HCT116 (cell line): ENCODE results near the gene CLIC4. TPM values are rescaled to one million over a fixed set of nuclear protein-coding genes. Genes with fewer than 3 reads are reported as not detected.

Experiments
- ATAC-seq: fragments of 200-7000 bp; cut with Tn5 transposase; 2 replicates; pipeline ENCODE4 v1.9.1; 2020; ENCODE audit warnings: mild to moderate bottlenecking, moderate library complexity
- BruUV-seq: library from RNA; stranded (reverse); fragments of 400-500 nt; replicated peaks from 2 replicates; lab custom pipeline; 2021; lab: Mats Ljungman, UMichigan
- CTCF ChIA-PET: fragments of 300-600 bp; sonication (Branson Sonifier 250); formaldehyde crosslinking; loops from one replicate; lab custom pipeline; 2021; ENCODE audit warnings: antibody characterized with exemption; lab: Charles Lee
- POLR2A ChIA-PET: fragments of 300-600, 350-600 bp; sonication (Branson Sonifier 250); formaldehyde crosslinking; loops from one replicate; lab custom pipeline; 2021; ENCODE audit warnings: antibody characterized with exemption; lab: Charles Lee
- RAD21 ChIA-PET, 2 experiments: fragments of 300-600 bp; sonication (Branson Sonifier 250); formaldehyde crosslinking; loops; one replicate each; lab custom pipeline; 2023; ENCODE audit warnings: low total read pairs in 2 of 2; ENCODE audit not compliant: uncharacterized antibody in 2 of 2, unreplicated experiment in 2 of 2, low non-redundant PET in 1 of 2; lab: Charles Lee
- DNase-seq: peaks from one replicate; pipeline ENCODE4 v3.0.0-alpha.2; 2010; ENCODE audit warnings: low read depth, low spot score
- H2AFZ ChIP-seq: fragments of 200-600 bp; shearing (Covaris generic), sonication (generic); 2 replicates; pipeline ENCODE4 v1.6.1; 2017; ENCODE audit warnings: low read depth, mixed run types, mixed read lengths, antibody characterized with exemption, low read length; ENCODE audit not compliant: poor library complexity, severe bottlenecking
- H3K27ac ChIP-seq: 2 replicates; pipeline ENCODE4 v1.5.1; 2012; ENCODE audit warnings: low read depth, low read length
- H3K27me3 ChIP-seq: fragments of 200-600 bp; sonication (generic); 2 replicates; pipeline ENCODE4 v1.6.1; 2016; ENCODE audit warnings: mixed run types, low read length, mixed read lengths; ENCODE audit not compliant: insufficient read depth
- H3K36me3 ChIP-seq, 2 experiments: fragments of 200-500 bp in 1 of 2; fragments of 200-600 bp in 1 of 2; sonication (Bioruptor generic) in 1 of 2; sonication (generic) in 1 of 2; 2 replicates each; pipeline versions ENCODE4 v1.5.1 to v1.6.1; 2014 to 2016; ENCODE audit warnings: low read length in 2 of 2, inconsistent platforms in 1 of 2, mixed read lengths in 1 of 2, mixed run types in 1 of 2; ENCODE audit not compliant: insufficient read depth in 2 of 2, control insufficient read depth in 1 of 2
- H3K4me1 ChIP-seq, 2 experiments: fragments of 200-600 bp in 1 of 2; sonication (generic) in 1 of 2; 2 replicates each; pipeline versions ENCODE4 v1.5.1 to v1.6.1; 2012 to 2017; ENCODE audit warnings: low read length in 2 of 2, inconsistent platforms in 1 of 2, mild to moderate bottlenecking in 1 of 2, mixed read lengths in 1 of 2, mixed run types in 1 of 2, moderate library complexity in 1 of 2; ENCODE audit not compliant: insufficient read depth in 2 of 2, control insufficient read depth in 1 of 2
- H3K4me2 ChIP-seq: fragments of 200-600 bp; sonication (generic); 2 replicates; pipeline ENCODE4 v1.6.1; 2017; ENCODE audit warnings: mixed run types, low read length, mixed read lengths
- H3K4me3 ChIP-seq, 2 experiments: fragments of 200-600 bp in 1 of 2; sonication (generic) in 1 of 2; replicated peaks in 1 of 2; 2 replicates each; pipeline ENCODE4 v1.5.1; 2011 to 2016; ENCODE audit warnings: low read length in 2 of 2, control low read depth in 1 of 2, low read depth in 1 of 2, mild to moderate bottlenecking in 1 of 2, mixed read lengths in 1 of 2, mixed run types in 1 of 2
- H3K79me2 ChIP-seq: fragments of 200-600 bp; sonication (generic); 2 replicates; pipeline ENCODE4 v1.6.1; 2017; ENCODE audit warnings: mild to moderate bottlenecking, mixed run types, low read length, moderate library complexity, mixed read lengths; ENCODE audit not compliant: insufficient read depth
- H3K9ac ChIP-seq: fragments of 200-600 bp; sonication (generic); 2 replicates; pipeline ENCODE4 v1.6.1; 2016; ENCODE audit warnings: low read length, mixed read lengths
- H3K9me2 ChIP-seq: fragments of 200-600 bp; sonication (generic), shearing (Covaris generic); 2 replicates; pipeline ENCODE4 v1.6.1; 2017; ENCODE audit warnings: mixed run types, mild to moderate bottlenecking, moderate library complexity; ENCODE audit not compliant: insufficient read depth
- H3K9me3 ChIP-seq, 2 experiments: fragments of 200-500 bp in 1 of 2; fragments of 200-600 bp in 1 of 2; sonication (Bioruptor generic) in 1 of 2; sonication (generic) in 1 of 2; 2 replicates each; pipeline ENCODE4 v1.6.1; 2014 to 2017; ENCODE audit warnings: low read length in 2 of 2, mixed read lengths in 2 of 2, inconsistent platforms in 1 of 2, low read depth in 1 of 2, mild to moderate bottlenecking in 1 of 2, mixed run types in 1 of 2, moderate library complexity in 1 of 2; ENCODE audit not compliant: control insufficient read depth in 1 of 2, insufficient read depth in 1 of 2
- H4K20me1 ChIP-seq: fragments of 200-600 bp; sonication (generic), shearing (Covaris generic); 2 replicates; pipeline ENCODE4 v1.6.1; 2017; ENCODE audit warnings: mixed run types, mild to moderate bottlenecking, moderate library complexity; ENCODE audit not compliant: insufficient read depth
- CBX3 ChIP-seq: IDR thresholded peaks from 2 replicates; pipeline ENCODE4 v1.6.1; 2012; ENCODE audit warnings: low read depth
- ELF1 ChIP-seq: IDR thresholded peaks from 2 replicates; pipeline ENCODE4 v1.6.1; 2012; ENCODE audit warnings: low read depth, borderline replicate concordance
- EZH2phosphoT487 ChIP-seq: fragments of 200-600 bp; IDR thresholded peaks from 2 replicates; pipeline ENCODE4 v1.6.1; 2018; ENCODE audit warnings: antibody characterized with exemption, borderline replicate concordance
- POLR2A ChIP-seq: IDR thresholded peaks from 2 replicates; pipeline ENCODE4 v1.7.0; 2011; ENCODE audit warnings: borderline replicate concordance; ENCODE audit not compliant: insufficient read depth, insufficient read length; ENCODE audit errors: extremely low read depth
- POLR2AphosphoS5 ChIP-seq: IDR thresholded peaks from 2 replicates; pipeline ENCODE4 v1.6.1; 2011; ENCODE audit warnings: mild to moderate bottlenecking, low read depth, low read length, moderate library complexity
- SIN3A ChIP-seq: IDR thresholded peaks from 2 replicates; pipeline ENCODE4 v1.6.1; 2012; ENCODE audit warnings: low read depth
- ZBTB33 ChIP-seq: IDR thresholded peaks from 2 replicates; pipeline ENCODE4 v1.6.1; 2011; ENCODE audit warnings: mild to moderate bottlenecking, low read length, moderate library complexity; ENCODE audit not compliant: insufficient replicate concordance; ENCODE audit errors: extremely low read depth
- ZFX ChIP-seq: fragments of 450-650 bp; IDR thresholded peaks from 2 replicates; pipeline ENCODE4 v1.6.1; 2017
- intact Hi-C: fragments of 100-400 bp; cut with micrococcal nuclease; formaldehyde crosslinking; loops from 2 replicates; pipeline ENCODE4 v1.10.0; 2022
- total RNA-seq: library from RNA; stranded (reverse); gene quantifications from one replicate; pipeline ENCODE4 v1.2.1, GENCODE V29; 2021; ENCODE audit not compliant: unreplicated experiment

Gene CLIC4
- total RNA-seq, 1 experiment from 2014 or later: 77.2 TPM

- no peaks in the 10 kb centered on the region for H3K9me2 ChIP-seq
- no peaks in the 10 kb centered on the region for H3K27me3 ChIP-seq
- TF ChIP-seq POLR2AphosphoS5: no peak
- TF ChIP-seq POLR2A: no peak
- TF ChIP-seq ZBTB33: no peak
- no peak for TF ChIP-seq ELF1
- TF ChIP-seq EZH2phosphoT487: no peak
- no peak for TF ChIP-seq CBX3
- TF ChIP-seq, all 23 proteins: peak for 0
- POLR2A ChIA-PET: no interaction called here
- Histone ChIP-seq H3K4me1 (peaks cover 18 to 53% of the 10 kb centered on the region in 2 experiments), H3K4me2 (peak overlapping the region; percentile 38), H3K27ac (no peak overlapping the region), H4K20me1 (no peaks in the 10 kb centered on the region), H3K9me3 (no peaks in the 10 kb centered on the region), H3K79me2 (no peaks in the 10 kb centered on the region), H3K9ac (no peak overlapping the region), H2AFZ (peak overlapping the region; percentile 74), H3K36me3 (no peaks in the 10 kb centered on the region), H3K4me3 (peak overlapping the region in 1 of 2 experiments; percentile 18; a peak in 1 of 4 replicates)
- intact Hi-C loops: no loop called here
- RAD21 ChIA-PET: no interaction called here
- DNase-seq (no peak), ATAC-seq (peak; percentile 35; the same call in 1 of the 2 replicates)
- no TSS peak for BruUV-seq
- CTCF ChIA-PET: no interaction called here
Measured at GRCh38 chr1:24713176-24713575, 32.1 kb upstream of the CLIC4 start.

GRCh38 chr1:24713736-24714135 is 31.5 kb upstream of the CLIC4 start:
- Histone ChIP-seq H3K79me2 (no peaks in the 10 kb centered on the region), H3K27me3 (no peaks in the 10 kb centered on the region), H3K4me3 (no peak overlapping the region), H3K9me2 (no peaks in the 10 kb centered on the region), H3K36me3 (no peaks in the 10 kb centered on the region), H4K20me1 (no peaks in the 10 kb centered on the region), H3K4me2 (peak overlapping the region; percentile 38), H2AFZ (no peak overlapping the region), H3K9ac (no peak overlapping the region), H3K27ac (no peak overlapping the region), H3K9me3 (no peaks in the 10 kb centered on the region), H3K4me1 (peaks cover 18 to 56% of the 10 kb centered on the region in 2 experiments)
- 0 out of 2 replicates have a peak, but pooled peaks have one; percentile 8 for TF ChIP-seq ZFX
- TF ChIP-seq SIN3A: no peak
- ATAC-seq (no peak), DNase-seq (no peak)
- POLR2A ChIA-PET: interaction anchor here (1.3 kb wide), 1 partner anchor 31 kb away, joined by 4 read pairs; the partner anchor contains the start of gene CLIC4
- RAD21 ChIA-PET: no interaction called here
- no TSS peak for BruUV-seq
- CTCF ChIA-PET: no interaction called here
- intact Hi-C loops: no loop called here
